GM12878 (cell line): ENCODE measurements around the gene IRF7.

Source experiments
- CTCF ChIP-seq, 3 experiments: IDR thresholded peaks in 2 of 3; conservative IDR thresholded peaks in 1 of 3; 2 replicates each; pipeline ENCODE4 v1.5.1; 2011; ENCODE audit warnings: low read depth in 3 of 3, low read length in 3 of 3, mild to moderate bottlenecking in 3 of 3, control low read depth in 2 of 3, moderate library complexity in 2 of 3, inconsistent platforms in 1 of 3, mixed read lengths in 1 of 3; ENCODE audit not compliant: control insufficient read depth in 2 of 3, insufficient read depth in 1 of 3; ENCODE audit errors: extremely low read depth in 1 of 3
- IKZF1 ChIP-seq: fragments of 450-650 bp; conservative IDR thresholded peaks from 2 replicates; pipeline ENCODE4 v1.6.1; 2017; ENCODE audit warnings: antibody characterized with exemption, mild to moderate bottlenecking
- MLLT1 ChIP-seq: fragments of 450-650 bp; IDR thresholded peaks from 2 replicates; pipeline ENCODE4 v1.6.1; 2016; ENCODE audit warnings: mild to moderate bottlenecking
- ZBED1 ChIP-seq: IDR thresholded peaks from 2 replicates; pipeline ENCODE4 v1.6.1; 2016; ENCODE audit warnings: borderline replicate concordance
- ZNF274 ChIP-seq: IDR thresholded peaks from one replicate; pipeline ENCODE4 v1.8.0; 2011; ENCODE audit not compliant: insufficient read length, insufficient read depth

- TF ChIP-seq IKZF1 (no peak), ZBED1 (no peak), CTCF (IDR thresholded peaks at IDR 0.05 in 2 of 3, conservative IDR thresholded peaks at IDR 0.05 in 1 of 3; ENCODE audit: control insufficient read depth in 2 of 3, extremely low read depth in 1 of 3, insufficient read depth in 1 of 3, low read depth in 3 of 3, low read length in 3 of 3) (no peak), MLLT1 (no peak), ZNF274 (no peak)
Measured at GRCh38 chr11:563066-563811, 52.5 kb downstream of the IRF7 start.
